Panc1 (cell line): ENCODE results near the gene ADORA2A. TPM values are rescaled to one million over a fixed set of nuclear protein-coding genes. Genes with fewer than 3 reads are reported as not detected.
A peak's percentile ranks its signal among the peaks of the same experiment; 100 is the strongest.

ENCODE experiments used
- ATAC-seq: fragments of 200-7000 bp; cut with Tn5 transposase; 2 replicates; pipeline ENCODE4 v1.9.1; 2020; ENCODE audit warnings: mild to moderate bottlenecking, moderate library complexity
- BruUV-seq: library from RNA; stranded (reverse); fragments of 400-500 nt; replicated peaks from 2 replicates; lab custom pipeline; 2021; lab: Mats Ljungman, UMichigan
- CTCF ChIA-PET: fragments of 300-600 bp; sonication (Branson Sonifier 250); formaldehyde crosslinking; loops from one replicate; lab custom pipeline; 2022; ENCODE audit warnings: antibody characterized with exemption; lab: Charles Lee
- POLR2A ChIA-PET: fragments of 300-600 bp; sonication (Branson Sonifier 250); formaldehyde crosslinking; loops from one replicate; lab custom pipeline; 2022; ENCODE audit warnings: antibody characterized with exemption; lab: Charles Lee
- DNase-seq: peaks from one replicate; pipeline ENCODE4 v3.0.0-alpha.2; 2010; ENCODE audit warnings: low read depth, low spot score
- H3K27ac ChIP-seq: 2 replicates; pipeline ENCODE4 v1.5.1; 2011; ENCODE audit warnings: mild to moderate bottlenecking, low read length, inconsistent platforms
- H3K27me3 ChIP-seq: fragments of 200-500 bp; sonication (Bioruptor generic); 2 replicates; pipeline ENCODE4 v1.6.0; 2014; ENCODE audit warnings: low read length, inconsistent platforms; ENCODE audit not compliant: control insufficient read depth, insufficient read depth
- H3K36me3 ChIP-seq: fragments of 200-500 bp; sonication (Bioruptor generic); 2 replicates; pipeline ENCODE4 v1.5.1; 2014; ENCODE audit warnings: inconsistent platforms, mild to moderate bottlenecking, low read length, moderate library complexity; ENCODE audit not compliant: control insufficient read depth, insufficient read depth
- H3K4me1 ChIP-seq: 2 replicates; pipeline ENCODE4 v1.5.1; 2011; ENCODE audit warnings: inconsistent platforms, mild to moderate bottlenecking, low read length, moderate library complexity; ENCODE audit not compliant: control insufficient read depth, insufficient read depth
- H3K4me3 ChIP-seq, 2 experiments: 2 replicates each; pipeline ENCODE4 v1.5.1; 2011 to 2012; ENCODE audit warnings: low read depth in 2 of 2, low read length in 2 of 2, mild to moderate bottlenecking in 2 of 2, inconsistent platforms in 1 of 2, moderate library complexity in 1 of 2
- H3K9me3 ChIP-seq: fragments of 200-500 bp; sonication (Bioruptor generic); 2 replicates; pipeline ENCODE4 v1.5.1; 2014; ENCODE audit warnings: low read depth, mild to moderate bottlenecking, inconsistent platforms, low read length, moderate library complexity; ENCODE audit not compliant: control insufficient read depth, insufficient read depth
- POLR2AphosphoS5 ChIP-seq: IDR thresholded peaks from 2 replicates; pipeline ENCODE4 v1.6.1; 2012; ENCODE audit warnings: mild to moderate bottlenecking, low read depth, low read length, moderate library complexity
- SIN3A ChIP-seq: IDR thresholded peaks from 2 replicates; pipeline ENCODE4 v1.6.1; 2012; ENCODE audit warnings: low read depth, mild to moderate bottlenecking, low read length, moderate library complexity, borderline replicate concordance; ENCODE audit not compliant: insufficient read depth
- TCF7L2 ChIP-seq: IDR thresholded peaks from 2 replicates; pipeline ENCODE4 v1.6.1; 2011; ENCODE audit warnings: mild to moderate bottlenecking, low read depth, low read length, inconsistent platforms
- in situ Hi-C: cut with HindIII; loops from 2 replicates; pipeline ENCODE4 v1.10.0; 2016; ENCODE audit warnings: low sequenced_read_pairs, low pct_unique_long_range_greater_than_20kb
- intact Hi-C: fragments of 100-400 bp; cut with micrococcal nuclease; formaldehyde crosslinking; loops from one replicate; pipeline ENCODE4 v1.10.0; 2022; ENCODE audit not compliant: unreplicated experiment
- total RNA-seq: library from RNA; stranded (reverse); gene quantifications from one replicate; pipeline ENCODE4 v1.2.1, GENCODE V29; 2021; ENCODE audit not compliant: unreplicated experiment
- TF ChIP-seq, protein P1 (sequence below): fragments of 450-650 bp; IDR thresholded peaks from 2 replicates; pipeline ENCODE4 v1.5.1; 2017; ENCODE audit warnings: mild to moderate bottlenecking
- TF ChIP-seq, protein P2 (sequence below), 2 experiments: IDR thresholded peaks; 2 replicates each; pipeline ENCODE4 v1.6.1; 2011 to 2012; ENCODE audit warnings: low read depth in 2 of 2, control low read depth in 1 of 2, low read length in 1 of 2, mild to moderate bottlenecking in 1 of 2, moderate library complexity in 1 of 2; ENCODE audit not compliant: insufficient read depth in 1 of 2

ADORA2A gene
- total RNA-seq, 1 experiment from 2014 or later, result 11.5 TPM

DNA sequence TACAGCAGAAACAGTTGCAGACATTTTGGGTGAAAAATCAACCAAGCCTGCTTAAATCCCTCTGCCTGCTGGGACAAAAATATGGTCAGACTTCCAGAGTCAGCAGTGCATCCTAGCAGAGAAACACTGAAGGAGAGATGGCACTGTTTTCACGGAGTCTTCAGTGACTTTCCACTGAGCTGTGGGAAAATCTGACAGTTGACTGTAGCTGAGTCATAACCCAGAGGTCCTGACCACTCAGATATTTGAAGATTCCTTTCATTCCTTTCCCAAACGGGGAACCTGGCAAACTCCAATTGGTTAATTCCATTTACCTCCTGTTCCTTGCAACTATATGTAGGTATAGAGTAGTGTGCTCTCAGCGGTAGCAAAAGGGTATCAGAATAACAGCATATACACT, 46.8 kb downstream of the ADORA2A start:
- in situ Hi-C loops (no loop called here), intact Hi-C loops (no loop called here)
- ChIA-PET CTCF (interaction anchor here (0.6 to 0.8 kb wide), 2 partner anchors 49 to 346 kb away, joined by 3 to 4 read pairs; no protein-coding TSS in a partner anchor), POLR2A (no interaction called here)
- no peaks in the 10 kb centered on the region for H3K27me3 ChIP-seq
- no peaks in the 10 kb centered on the region for H3K36me3 ChIP-seq
- no peaks in the 10 kb centered on the region for H3K9me3 ChIP-seq
- no peak for DNase-seq
- H3K4me3 ChIP-seq, result no peak overlapping the region
- no TSS peak for BruUV-seq
- H3K4me1 ChIP-seq, result no peaks in the 10 kb centered on the region; the same call in 1 of the 2 replicates
- H3K27ac ChIP-seq, result peak overlapping the region; percentile 63; the same call in 1 of the 2 replicates
- TF ChIP-seq TCF7L2 (no peak), SIN3A (no peak), POLR2AphosphoS5 (no peak)
- TF ChIP-seq, protein P1, sequence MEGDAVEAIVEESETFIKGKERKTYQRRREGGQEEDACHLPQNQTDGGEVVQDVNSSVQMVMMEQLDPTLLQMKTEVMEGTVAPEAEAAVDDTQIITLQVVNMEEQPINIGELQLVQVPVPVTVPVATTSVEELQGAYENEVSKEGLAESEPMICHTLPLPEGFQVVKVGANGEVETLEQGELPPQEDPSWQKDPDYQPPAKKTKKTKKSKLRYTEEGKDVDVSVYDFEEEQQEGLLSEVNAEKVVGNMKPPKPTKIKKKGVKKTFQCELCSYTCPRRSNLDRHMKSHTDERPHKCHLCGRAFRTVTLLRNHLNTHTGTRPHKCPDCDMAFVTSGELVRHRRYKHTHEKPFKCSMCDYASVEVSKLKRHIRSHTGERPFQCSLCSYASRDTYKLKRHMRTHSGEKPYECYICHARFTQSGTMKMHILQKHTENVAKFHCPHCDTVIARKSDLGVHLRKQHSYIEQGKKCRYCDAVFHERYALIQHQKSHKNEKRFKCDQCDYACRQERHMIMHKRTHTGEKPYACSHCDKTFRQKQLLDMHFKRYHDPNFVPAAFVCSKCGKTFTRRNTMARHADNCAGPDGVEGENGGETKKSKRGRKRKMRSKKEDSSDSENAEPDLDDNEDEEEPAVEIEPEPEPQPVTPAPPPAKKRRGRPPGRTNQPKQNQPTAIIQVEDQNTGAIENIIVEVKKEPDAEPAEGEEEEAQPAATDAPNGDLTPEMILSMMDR, result no peak
- TF ChIP-seq, protein P2, sequence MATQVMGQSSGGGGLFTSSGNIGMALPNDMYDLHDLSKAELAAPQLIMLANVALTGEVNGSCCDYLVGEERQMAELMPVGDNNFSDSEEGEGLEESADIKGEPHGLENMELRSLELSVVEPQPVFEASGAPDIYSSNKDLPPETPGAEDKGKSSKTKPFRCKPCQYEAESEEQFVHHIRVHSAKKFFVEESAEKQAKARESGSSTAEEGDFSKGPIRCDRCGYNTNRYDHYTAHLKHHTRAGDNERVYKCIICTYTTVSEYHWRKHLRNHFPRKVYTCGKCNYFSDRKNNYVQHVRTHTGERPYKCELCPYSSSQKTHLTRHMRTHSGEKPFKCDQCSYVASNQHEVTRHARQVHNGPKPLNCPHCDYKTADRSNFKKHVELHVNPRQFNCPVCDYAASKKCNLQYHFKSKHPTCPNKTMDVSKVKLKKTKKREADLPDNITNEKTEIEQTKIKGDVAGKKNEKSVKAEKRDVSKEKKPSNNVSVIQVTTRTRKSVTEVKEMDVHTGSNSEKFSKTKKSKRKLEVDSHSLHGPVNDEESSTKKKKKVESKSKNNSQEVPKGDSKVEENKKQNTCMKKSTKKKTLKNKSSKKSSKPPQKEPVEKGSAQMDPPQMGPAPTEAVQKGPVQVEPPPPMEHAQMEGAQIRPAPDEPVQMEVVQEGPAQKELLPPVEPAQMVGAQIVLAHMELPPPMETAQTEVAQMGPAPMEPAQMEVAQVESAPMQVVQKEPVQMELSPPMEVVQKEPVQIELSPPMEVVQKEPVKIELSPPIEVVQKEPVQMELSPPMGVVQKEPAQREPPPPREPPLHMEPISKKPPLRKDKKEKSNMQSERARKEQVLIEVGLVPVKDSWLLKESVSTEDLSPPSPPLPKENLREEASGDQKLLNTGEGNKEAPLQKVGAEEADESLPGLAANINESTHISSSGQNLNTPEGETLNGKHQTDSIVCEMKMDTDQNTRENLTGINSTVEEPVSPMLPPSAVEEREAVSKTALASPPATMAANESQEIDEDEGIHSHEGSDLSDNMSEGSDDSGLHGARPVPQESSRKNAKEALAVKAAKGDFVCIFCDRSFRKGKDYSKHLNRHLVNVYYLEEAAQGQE (IDR thresholded peaks at IDR 0.05; ENCODE audit: insufficient read depth in 1 of 2, low read depth in 2 of 2, low read length in 1 of 2), result no peak
- ATAC-seq, result peak; percentile 92

DNA sequence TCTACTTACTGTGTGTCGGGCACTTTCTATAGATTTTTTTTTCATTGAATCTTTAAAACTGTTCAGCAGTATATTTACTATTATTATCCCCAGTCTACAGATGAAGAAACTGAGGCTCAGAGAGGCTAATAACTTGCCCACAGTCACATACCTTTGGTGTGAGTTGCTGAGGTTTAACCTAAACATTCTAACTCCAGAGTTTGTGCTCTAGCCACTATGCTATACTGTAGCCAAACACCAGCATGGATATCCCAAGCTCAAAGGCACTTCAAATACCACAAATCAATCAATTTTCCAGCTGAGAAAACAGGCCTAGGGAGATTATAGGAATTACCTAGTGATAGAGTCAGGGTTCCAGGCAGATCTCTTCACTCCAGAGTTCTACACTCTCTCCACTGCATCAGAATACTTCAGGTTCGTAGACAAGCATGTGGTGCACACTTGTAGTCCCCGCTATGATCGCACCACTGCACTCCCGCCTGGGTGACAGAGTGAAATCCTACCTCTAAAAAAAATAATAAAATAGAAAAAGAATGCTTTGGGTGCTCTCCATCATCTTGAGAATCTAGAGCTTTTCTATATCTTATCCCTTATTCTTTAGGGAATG, 47.4 kb downstream of the ADORA2A start:
- in situ Hi-C loops, result no loop called here
- Histone ChIP-seq H3K36me3 (no peaks in the 10 kb centered on the region), H3K4me3 (no peak overlapping the region), H3K9me3 (no peaks in the 10 kb centered on the region), H3K4me1 (no peaks in the 10 kb centered on the region; the same call in 1 of the 2 replicates), H3K27ac (peak overlapping the region; percentile 54; the same call in 1 of the 2 replicates), H3K27me3 (no peaks in the 10 kb centered on the region)
- intact Hi-C loops, result no loop called here
- no peak for DNase-seq
- ATAC-seq, result peak; percentile 66
- CTCF ChIA-PET, result interaction anchor here (0.6 to 0.8 kb wide), 2 partner anchors 49 to 346 kb away, joined by 3 to 4 read pairs; no protein-coding TSS in a partner anchor
- POLR2A ChIA-PET, result no interaction called here
- no TSS peak for BruUV-seq
- TF ChIP-seq, protein P1, result no peak
- no peak for TF ChIP-seq POLR2AphosphoS5
- TF ChIP-seq, protein P2 (IDR thresholded peaks at IDR 0.05; ENCODE audit: insufficient read depth in 1 of 2, low read depth in 2 of 2, low read length in 1 of 2), result no peak
- TF ChIP-seq TCF7L2, result no peak
- no peak for TF ChIP-seq SIN3A
